ENCODE measurements around the gene TWSG1.

- no peak for TF ChIP-seq POLR2A (IDR thresholded peaks at IDR 0.05)
- no peak for TF ChIP-seq CTCF (IDR thresholded peaks at IDR 0.05)
Observed at GRCh38 chr18:9348766-9349165, 14.2 kb downstream of the TWSG1 start.

Data from breast epithelium (tissue), 3 donors.